Stimulated activated CD4-positive, alpha-beta T cell treated with anti-CD3 and anti-CD28 coated beads, Interleukin-12 subunit alpha, Interleukin-12 subunit beta, amount 100 ng/mL, for 48 hours (primary cell): ENCODE measurements around the gene ADGB.
"Not testable (repeated sequence)": the region's sequence is repeated elsewhere in the genome, so short reads cannot be mapped to it uniquely, and the experiment has no call there.

Experiments used
- DNase-seq, 3 donors: peaks; one replicate each; pipeline ENCODE4 v3.0.0-alpha.2; 2020; ENCODE audit warnings: low read depth in 2 of 3, low spot score in 1 of 3

The ADGB gene

DNA sequence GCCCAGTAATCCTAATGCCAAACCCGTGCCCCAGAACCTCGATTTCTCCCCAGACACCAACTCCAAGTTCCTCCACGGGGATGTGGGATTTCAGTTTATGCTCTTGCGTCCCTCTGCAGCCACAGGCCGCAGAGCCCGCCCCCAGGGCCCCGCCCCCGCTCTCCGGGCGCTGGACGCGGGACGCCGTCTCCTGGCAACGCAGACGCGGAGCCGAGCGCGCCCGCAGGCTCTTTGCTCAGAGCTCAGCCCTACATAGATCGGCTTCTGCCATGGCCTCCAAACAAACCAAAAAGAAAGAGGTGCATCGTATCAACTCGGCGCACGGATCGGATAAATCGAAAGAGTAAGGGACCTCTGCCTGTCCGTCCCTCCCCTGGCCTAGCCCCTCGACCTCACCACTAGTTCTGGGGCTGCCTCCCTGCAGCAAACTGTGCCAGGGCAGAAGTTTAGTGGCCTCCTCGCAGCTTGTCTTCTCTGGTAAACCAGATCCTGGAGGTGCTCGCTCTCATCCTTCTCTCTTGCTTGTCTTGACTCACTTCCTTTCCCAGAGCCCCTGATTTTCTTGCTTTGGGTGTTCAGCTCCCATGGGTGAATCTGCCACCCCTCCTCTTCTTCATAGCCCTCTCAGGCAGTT, at the start of gene ADGB:
TSS of gene ADGB (plus strand) at position 201 of the 634 bp plus-strand sequence. CDS start at position 270, 69 bp downstream.
- no peak for DNase-seq

DNA sequence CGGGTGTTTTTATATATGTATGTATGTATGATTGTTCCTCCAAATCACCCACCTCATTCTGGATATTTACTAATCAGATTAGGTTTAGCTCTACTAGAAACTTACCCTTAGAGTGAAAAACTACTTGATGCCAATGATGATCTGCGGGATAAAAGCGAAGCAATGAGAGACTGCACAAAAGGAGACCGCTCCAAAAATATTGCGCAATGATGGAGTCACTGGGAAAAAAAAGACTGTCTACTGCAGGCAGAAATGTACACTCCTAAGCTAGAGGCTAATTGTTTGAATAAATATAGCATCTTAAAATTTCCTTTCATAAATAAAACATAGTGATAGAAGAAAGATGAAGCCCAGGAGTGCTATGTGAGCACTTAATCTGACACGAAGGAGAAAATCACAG, 47.9 kb upstream of the ADGB start:
- DNase-seq = no peak

DNA sequence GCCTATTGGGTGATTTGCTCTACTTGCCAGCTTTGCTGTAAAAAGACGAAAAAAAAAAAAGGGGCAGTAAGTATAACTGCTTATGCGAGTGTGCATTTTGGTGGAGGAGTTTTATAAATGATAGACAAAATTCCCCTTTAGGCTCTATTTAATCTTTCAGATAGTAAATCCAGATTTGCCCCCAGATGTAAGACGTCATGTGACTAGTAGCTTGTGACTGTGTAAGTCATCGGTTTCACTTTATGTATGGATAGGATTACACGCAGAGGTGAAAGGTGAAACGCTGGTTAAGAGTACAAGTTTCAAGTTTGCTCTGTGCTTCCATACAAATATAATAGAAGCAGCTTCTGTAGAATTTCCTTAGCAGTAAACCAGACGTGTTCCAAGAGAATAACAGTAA, 47.2 kb upstream of the ADGB start:
- no peak for DNase-seq

DNA sequence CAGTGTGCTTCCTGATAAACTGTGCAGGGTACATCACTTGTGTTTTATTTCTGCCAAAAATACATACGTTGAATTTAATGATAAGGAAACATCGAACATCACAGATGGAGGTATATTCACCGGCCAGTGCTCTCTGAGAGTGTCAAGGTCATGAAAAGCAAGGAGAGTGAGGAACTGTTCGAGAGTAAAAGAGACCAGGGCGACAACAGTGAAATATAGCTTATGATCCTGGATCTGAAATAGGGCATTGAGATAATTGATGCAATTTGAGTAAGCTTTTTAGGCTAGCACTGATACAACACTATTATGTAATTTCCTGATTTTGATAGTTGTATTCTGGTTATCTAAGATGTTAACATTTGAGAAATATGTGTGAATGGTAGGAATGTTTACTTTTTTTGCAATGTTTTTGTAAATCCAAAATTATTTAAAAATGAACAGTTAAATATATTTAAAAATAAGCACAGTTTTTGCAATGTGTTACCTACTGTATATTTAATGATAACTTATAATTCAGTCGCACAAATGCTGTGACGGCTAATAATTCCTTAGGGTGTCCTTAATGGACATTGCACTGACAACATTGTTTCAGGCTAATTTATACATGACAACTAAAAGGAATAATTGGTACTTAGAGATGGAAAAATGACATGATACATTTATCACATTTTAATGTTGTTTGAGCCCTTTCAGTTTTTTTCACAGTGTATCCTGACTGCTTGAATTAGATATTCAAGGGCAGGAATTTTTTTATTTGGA, 45.2 kb upstream of the ADGB start:
- no peak for DNase-seq

DNA sequence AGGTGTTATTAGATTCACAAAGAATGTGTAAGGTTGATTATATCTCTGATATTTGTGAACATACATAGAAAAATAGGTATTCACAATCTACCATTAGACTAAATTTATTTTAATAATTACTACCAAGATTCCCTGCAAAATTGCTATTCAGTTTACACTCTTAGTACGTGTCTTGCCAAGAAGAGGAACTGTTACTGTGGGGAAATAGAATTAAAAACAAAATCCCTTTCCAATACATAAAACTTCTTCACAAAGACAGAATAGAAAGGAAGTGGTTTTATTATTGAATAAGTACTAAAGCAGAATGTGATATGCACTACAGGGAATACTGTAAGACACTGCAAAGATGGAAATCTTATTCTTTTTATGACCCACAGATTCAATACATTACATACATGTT, 38.2 kb upstream of the ADGB start:
- DNase-seq = no peak

DNA sequence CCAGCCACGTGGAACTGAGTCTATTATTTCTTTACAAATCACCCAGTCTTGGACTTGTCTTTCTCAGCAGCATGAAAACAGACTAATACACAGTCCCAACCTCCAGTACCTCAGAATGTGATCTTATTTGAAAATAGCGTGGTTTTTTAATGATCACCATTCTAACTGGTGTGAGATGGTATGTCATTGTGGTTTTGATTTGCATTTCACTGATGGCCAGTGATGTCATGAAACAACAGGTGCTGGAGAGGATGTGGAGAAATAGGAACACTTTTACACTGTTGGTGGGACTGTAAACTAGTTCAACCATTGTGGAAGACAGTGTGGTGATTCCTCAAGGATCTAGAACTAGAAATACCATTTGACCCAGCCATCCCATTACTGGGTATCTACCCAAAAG, 32.1 kb upstream of the ADGB start:
- DNase-seq = not testable (repeated sequence)

DNA sequence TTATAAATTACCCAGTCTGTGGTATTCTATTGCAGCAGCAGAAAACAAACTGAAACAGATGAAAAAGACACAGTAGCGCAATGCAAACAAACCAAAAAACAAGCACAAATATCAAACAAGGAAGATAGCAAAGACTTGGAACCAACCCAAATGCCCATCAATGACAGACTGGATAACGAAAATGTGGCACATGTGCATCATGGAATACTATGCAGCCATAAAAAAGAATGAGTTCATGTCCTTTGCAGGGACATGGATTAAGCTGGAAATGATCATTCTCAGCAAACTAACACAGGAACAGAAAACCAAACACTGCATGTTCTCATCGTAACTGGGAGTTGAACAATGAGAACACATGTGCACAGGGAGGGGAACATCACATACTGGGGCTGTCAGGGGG, 30.2 kb upstream of the ADGB start:
- DNase-seq = not testable (repeated sequence)

DNA sequence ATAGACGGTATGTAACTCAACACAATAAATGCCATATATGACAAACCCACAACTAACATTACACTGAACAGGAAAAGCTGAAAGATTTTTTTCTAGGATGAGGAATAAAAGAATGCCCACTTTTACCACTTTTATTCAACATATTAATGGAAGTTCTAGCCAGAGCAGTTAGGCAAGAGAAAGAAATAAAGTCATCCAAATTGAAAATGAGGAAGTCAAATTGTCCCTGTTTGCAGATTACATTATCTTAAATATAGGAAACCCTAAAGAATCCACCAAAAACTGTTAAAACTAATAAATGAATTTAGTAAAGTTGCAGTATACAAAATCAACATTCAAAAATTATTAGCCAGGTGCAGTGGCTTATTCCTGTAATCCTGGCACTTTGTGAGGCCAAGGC, 24.6 kb upstream of the ADGB start:
- no peak for DNase-seq

DNA sequence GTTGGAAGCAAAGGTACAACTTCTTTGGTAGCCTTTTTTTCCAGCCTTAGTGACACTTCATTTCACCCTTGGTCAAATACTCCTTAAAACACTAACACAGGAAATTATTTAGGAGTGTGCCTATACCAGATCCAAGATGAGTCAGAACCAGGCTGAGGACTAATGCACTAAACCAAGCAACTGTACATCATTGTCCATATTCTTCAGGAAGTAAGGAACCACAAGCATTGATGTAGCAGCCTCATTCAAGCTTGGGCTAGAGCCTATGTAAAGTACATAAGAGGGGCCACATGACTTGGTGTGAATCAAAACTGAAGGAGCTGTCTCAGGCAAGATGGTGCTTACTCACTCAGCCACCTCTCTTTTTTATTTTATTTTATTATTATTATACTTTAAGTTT, 20.7 kb upstream of the ADGB start:
- DNase-seq = no peak

DNA sequence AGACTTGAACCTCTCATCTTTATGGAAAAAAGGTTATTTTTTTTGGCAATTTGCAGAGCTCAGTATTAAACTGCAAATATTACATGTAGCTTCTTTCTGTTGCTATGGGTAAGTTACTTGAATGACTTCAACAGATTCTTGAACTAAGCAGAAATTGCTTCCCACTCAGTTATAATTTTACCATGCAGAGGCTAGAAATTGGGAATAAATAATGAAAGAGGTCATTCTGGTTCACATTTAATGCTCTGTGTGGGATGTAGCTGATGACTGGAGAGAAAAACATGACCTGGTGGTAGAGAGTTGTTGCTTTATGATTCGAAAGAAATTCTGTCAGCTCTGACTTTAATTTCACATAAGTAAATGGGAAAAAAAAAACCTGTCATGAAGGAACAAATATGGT, 16.8 kb upstream of the ADGB start:
- DNase-seq = no peak

DNA sequence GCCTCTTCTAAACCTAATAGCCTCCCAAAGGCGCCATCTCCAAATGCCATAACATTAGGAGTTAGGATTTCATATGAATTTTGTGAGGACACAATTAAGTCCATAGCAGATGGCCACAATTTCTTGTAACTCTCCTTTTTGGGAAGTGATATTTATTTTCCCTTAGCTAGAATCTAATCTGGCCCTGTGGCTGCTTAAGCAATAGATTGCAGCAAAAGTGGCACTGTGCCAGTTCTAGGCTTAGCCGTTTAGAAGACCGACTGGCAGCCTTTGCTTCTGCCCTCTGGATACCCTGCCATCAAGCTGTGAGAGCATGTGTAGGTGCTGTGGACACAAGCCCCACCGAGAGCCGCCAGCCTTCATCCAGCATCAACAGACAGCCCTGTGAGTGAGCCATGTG, 15.9 kb upstream of the ADGB start:
- no peak for DNase-seq

DNA sequence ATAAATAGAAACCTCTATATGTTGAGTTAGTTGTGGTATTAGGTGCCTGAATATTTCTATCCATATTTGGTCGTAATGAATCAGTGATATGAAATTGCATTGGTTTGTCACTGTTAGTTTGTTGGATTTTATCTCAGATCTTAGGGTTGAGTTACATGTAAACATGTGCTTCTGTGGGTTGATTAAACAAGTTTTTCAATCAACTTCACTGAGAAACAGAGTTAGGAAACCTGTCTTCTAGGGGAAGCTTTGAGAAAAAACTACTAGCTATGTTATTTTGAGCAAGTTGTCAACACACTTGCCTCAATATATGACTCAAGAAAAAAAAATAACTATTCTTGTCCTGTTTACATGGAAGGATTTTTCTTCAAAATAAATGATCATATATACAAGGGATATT, 14.8 kb upstream of the ADGB start:
- DNase-seq = no peak

DNA sequence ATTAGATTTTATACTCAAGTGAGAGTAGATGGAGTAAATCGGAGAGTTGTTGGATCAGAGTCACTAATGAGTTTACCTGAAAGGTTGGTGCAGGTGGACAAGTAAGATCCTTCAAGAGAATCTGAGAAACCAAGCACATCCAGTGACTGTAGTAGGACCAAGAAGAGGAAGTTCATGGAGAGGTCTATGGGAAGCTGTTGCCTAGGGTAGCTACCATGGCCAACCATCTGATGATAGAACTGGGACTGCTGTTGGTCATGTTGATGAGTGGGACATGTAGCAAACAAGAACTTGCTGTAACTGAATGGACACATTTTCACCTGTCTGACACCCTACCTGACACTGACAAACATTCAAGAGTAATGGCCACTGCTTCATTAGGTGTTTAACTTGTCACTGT, 11.3 kb upstream of the ADGB start:
- no peak for DNase-seq

DNA sequence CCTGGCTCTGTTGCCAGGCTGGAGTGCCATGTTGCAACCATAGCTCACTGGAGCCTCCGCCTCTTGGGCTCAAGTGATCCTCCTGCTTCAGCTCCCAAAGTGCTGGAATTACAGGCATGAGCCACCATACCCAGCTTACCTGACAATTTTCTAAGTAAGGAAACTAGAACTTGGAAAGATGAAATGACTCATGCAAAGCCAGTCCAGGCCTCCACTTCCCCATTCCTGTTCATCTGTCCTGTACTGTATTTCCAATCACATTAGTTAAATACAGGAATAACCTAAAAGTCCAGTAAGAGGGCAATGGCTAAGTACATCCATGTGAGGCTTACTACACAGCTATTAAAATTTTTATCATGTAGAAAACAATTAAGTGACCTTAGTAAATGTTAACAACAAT, 8.3 kb upstream of the ADGB start:
- no peak for DNase-seq

DNA sequence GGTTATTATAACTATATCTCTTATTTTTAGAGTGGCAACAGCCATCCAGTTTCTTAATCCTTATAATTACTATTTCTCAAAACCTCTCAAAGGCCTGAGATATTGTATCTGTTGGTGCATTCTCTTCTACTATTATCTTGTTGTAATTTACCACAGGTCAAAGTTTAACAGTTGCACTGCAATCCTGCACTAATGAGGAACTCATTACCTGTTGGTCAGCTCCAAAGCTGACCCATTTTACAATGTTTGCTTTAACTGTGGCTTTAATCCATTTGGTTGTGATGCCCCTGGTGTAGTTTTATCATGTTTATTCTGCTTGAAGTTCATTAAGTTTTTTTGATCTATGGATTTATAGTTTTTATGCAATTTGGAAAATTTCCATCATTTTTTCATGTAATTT, 6.3 kb upstream of the ADGB start:
- no peak for DNase-seq

DNA sequence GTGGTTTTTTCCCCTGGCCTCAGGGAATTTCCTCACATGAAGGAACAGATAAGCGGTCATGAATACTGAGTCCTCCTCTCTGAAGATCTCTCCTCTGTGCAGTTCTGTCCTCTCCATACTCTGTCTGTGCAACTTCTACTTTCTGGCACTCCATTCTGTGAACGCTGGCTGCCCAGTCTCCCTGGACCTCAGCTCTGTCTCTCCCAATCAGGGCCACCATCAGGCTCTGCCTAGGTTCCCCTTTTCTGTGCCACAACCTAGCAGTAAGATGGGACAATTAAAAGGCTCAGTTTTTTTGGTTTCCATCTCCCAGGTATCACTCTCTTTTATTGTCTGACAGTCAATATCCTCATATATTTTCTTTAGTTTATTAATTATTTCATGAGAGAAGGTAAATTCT, 4.8 kb upstream of the ADGB start:
- no peak for DNase-seq

DNA sequence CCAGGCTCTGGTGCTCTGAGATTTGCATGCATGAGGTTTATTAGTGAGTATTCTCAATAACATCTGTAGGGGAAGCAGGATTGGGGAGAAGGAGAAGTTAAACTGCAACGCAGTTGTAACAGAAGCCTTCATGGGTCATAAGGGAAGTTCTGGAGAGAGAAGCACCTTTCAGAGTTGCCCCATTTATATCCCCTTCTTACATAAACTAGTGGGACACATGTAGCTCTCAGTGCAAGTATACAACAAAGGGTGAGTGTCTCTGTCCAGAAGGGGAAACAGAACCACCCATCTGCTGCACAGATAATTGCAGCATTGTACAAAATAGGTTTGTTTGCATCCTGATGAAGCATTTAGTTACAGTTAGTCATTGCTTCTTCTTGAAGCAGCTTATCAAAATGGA, 4.3 kb upstream of the ADGB start:
- no peak for DNase-seq

DNA sequence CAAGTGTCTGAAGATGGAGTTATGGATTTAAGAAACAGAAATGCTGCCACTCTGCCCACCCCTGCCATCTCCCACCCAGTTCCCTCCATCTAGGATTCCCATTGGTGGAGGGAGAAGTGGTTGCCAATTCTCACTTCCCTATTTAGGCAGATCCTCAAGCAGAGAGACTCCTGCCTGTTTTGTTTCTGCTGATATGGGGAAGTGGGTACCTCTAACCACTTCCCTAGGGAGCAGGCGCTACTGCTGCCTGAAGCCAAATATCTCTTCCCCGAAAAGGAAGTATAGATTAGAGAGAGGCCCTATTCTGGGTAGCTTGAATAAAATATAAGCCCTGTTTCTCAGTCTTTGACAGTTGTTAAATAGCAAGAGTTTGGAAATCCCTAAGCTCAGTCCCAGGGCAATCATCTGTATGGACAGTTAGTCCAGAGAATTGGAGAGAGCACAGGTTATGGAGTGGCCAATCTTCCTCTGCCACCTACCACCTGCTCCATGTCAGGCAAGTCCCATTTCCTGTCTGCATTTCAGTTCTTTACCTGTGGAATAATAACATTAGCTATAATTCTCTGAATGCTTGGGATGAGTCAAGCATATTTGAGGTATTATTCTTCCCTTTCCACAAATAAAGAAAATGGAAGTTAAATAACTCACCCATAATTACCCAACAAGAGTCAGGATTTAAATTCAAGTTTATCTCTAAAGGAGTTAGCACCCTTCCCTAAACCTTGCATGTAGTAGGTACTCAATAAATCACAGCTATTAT, 2.6 kb upstream of the ADGB start:
- no peak for DNase-seq

DNA sequence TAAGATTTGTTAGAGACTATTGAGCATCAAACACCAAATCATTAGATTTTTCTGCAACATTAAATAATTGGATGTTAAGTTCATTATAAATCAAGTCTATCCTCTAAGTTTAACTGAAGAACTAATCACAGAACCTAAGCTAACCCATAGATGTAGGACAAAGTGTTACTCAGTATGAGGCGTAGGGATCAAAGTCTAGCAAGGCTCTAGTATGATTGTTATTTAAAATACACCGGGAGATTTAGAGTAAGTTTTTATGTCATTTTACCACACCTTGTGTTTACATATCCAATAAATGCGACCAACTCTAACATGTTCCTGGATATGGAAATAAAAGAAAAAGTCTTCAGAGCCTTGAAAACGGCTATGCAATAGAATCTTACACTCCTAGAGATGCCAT, 2.6 kb downstream of the ADGB start:
- no peak for DNase-seq

DNA sequence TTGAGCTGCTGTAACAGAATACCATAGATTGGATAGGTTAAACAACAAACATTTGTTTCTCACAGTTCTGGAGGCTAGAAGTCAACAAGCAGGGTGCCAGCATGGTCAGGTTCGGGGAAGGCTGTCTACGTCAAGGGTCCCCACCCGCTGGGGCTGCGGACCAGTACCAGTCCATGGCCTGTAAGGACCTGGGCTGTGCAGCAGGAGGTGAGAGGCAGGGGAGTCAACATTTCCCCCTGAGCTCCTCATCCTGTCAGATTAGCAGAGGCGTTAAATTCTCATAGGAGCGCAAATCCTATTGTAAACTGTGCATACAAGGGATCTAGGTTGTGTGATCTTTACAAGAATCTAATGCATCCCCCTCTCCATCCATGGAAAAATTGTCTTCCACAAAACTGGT, 3.8 kb downstream of the ADGB start:
- DNase-seq = no peak

DNA sequence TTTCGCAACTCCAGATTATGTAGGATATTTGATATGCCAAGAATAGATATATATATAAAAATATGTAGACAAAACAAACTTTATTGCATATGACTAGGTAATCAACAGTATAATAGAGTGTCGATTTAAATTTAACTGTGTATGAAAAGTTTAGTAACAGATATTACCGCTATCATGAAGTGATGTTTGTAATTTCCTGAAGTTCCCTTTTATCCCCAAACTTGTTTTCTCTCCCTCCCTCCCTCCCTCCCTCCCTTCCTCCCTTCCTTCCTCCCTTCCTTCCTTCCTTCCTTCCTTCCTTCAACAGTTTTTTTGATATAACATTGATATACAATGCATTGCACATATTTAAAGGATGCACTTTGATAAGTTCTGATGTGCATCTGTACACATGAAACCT, 15.2 kb downstream of the ADGB start:
- no peak for DNase-seq

DNA sequence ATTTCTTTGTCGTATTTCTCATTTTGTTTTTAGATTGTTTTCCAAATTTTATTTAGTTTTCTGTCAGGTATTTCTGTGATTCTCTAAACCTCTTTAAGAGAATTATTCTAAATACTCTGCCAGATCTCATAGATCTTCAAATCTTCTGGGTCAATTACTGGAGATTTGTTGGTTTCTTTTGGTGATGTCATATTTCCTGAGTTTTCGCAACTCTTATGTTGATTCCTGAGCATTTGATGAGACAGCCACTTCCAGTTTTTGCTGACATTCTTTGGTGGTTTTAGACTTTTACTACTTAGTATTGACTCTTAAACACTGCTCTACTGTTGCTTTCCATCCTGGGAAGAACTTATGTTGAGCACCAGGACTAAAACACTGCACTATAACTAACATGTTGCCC, 21.9 kb downstream of the ADGB start:
- DNase-seq = no peak
